HCT116 (cell line): Measurements from ENCODE around the gene ZNF581. TPM values are rescaled to one million over a fixed set of nuclear protein-coding genes. Genes with fewer than 3 reads are reported as not detected.

Experiments used
- ATAC-seq: fragments of 200-7000 bp; cut with Tn5 transposase; 2 replicates; pipeline ENCODE4 v1.9.1; 2020; ENCODE audit warnings: mild to moderate bottlenecking, moderate library complexity
- BruUV-seq: library from RNA; stranded (reverse); fragments of 400-500 nt; replicated peaks from 2 replicates; lab custom pipeline; 2021; lab: Mats Ljungman, UMichigan
- CTCF ChIA-PET: fragments of 300-600 bp; sonication (Branson Sonifier 250); formaldehyde crosslinking; loops from one replicate; lab custom pipeline; 2021; ENCODE audit warnings: antibody characterized with exemption; lab: Charles Lee
- POLR2A ChIA-PET: fragments of 300-600, 350-600 bp; sonication (Branson Sonifier 250); formaldehyde crosslinking; loops from one replicate; lab custom pipeline; 2021; ENCODE audit warnings: antibody characterized with exemption; lab: Charles Lee
- RAD21 ChIA-PET, 2 experiments: fragments of 300-600 bp; sonication (Branson Sonifier 250); formaldehyde crosslinking; loops; one replicate each; lab custom pipeline; 2023; ENCODE audit warnings: low total read pairs in 2 of 2; ENCODE audit not compliant: uncharacterized antibody in 2 of 2, unreplicated experiment in 2 of 2, low non-redundant PET in 1 of 2; lab: Charles Lee
- DNase-seq: peaks from one replicate; pipeline ENCODE4 v3.0.0-alpha.2; 2010; ENCODE audit warnings: low read depth, low spot score
- H2AFZ ChIP-seq: fragments of 200-600 bp; shearing (Covaris generic), sonication (generic); 2 replicates; pipeline ENCODE4 v1.6.1; 2017; ENCODE audit warnings: low read depth, mixed run types, mixed read lengths, antibody characterized with exemption, low read length; ENCODE audit not compliant: poor library complexity, severe bottlenecking
- H3K27ac ChIP-seq: 2 replicates; pipeline ENCODE4 v1.5.1; 2012; ENCODE audit warnings: low read depth, low read length
- H3K27me3 ChIP-seq: fragments of 200-600 bp; sonication (generic); 2 replicates; pipeline ENCODE4 v1.6.1; 2016; ENCODE audit warnings: mixed run types, low read length, mixed read lengths; ENCODE audit not compliant: insufficient read depth
- H3K36me3 ChIP-seq, 2 experiments: fragments of 200-500 bp in 1 of 2; fragments of 200-600 bp in 1 of 2; sonication (Bioruptor generic) in 1 of 2; sonication (generic) in 1 of 2; 2 replicates each; pipeline versions ENCODE4 v1.5.1 to v1.6.1; 2014 to 2016; ENCODE audit warnings: low read length in 2 of 2, inconsistent platforms in 1 of 2, mixed read lengths in 1 of 2, mixed run types in 1 of 2; ENCODE audit not compliant: insufficient read depth in 2 of 2, control insufficient read depth in 1 of 2
- H3K4me1 ChIP-seq, 2 experiments: fragments of 200-600 bp in 1 of 2; sonication (generic) in 1 of 2; 2 replicates each; pipeline versions ENCODE4 v1.5.1 to v1.6.1; 2012 to 2017; ENCODE audit warnings: low read length in 2 of 2, inconsistent platforms in 1 of 2, mild to moderate bottlenecking in 1 of 2, mixed read lengths in 1 of 2, mixed run types in 1 of 2, moderate library complexity in 1 of 2; ENCODE audit not compliant: insufficient read depth in 2 of 2, control insufficient read depth in 1 of 2
- H3K4me2 ChIP-seq: fragments of 200-600 bp; sonication (generic); 2 replicates; pipeline ENCODE4 v1.6.1; 2017; ENCODE audit warnings: mixed run types, low read length, mixed read lengths
- H3K4me3 ChIP-seq, 2 experiments: fragments of 200-600 bp in 1 of 2; sonication (generic) in 1 of 2; replicated peaks in 1 of 2; 2 replicates each; pipeline ENCODE4 v1.5.1; 2011 to 2016; ENCODE audit warnings: low read length in 2 of 2, control low read depth in 1 of 2, low read depth in 1 of 2, mild to moderate bottlenecking in 1 of 2, mixed read lengths in 1 of 2, mixed run types in 1 of 2
- H3K79me2 ChIP-seq: fragments of 200-600 bp; sonication (generic); 2 replicates; pipeline ENCODE4 v1.6.1; 2017; ENCODE audit warnings: mild to moderate bottlenecking, mixed run types, low read length, moderate library complexity, mixed read lengths; ENCODE audit not compliant: insufficient read depth
- H3K9ac ChIP-seq: fragments of 200-600 bp; sonication (generic); 2 replicates; pipeline ENCODE4 v1.6.1; 2016; ENCODE audit warnings: low read length, mixed read lengths
- H3K9me2 ChIP-seq: fragments of 200-600 bp; sonication (generic), shearing (Covaris generic); 2 replicates; pipeline ENCODE4 v1.6.1; 2017; ENCODE audit warnings: mixed run types, mild to moderate bottlenecking, moderate library complexity; ENCODE audit not compliant: insufficient read depth
- H3K9me3 ChIP-seq, 2 experiments: fragments of 200-500 bp in 1 of 2; fragments of 200-600 bp in 1 of 2; sonication (Bioruptor generic) in 1 of 2; sonication (generic) in 1 of 2; 2 replicates each; pipeline ENCODE4 v1.6.1; 2014 to 2017; ENCODE audit warnings: low read length in 2 of 2, mixed read lengths in 2 of 2, inconsistent platforms in 1 of 2, low read depth in 1 of 2, mild to moderate bottlenecking in 1 of 2, mixed run types in 1 of 2, moderate library complexity in 1 of 2; ENCODE audit not compliant: control insufficient read depth in 1 of 2, insufficient read depth in 1 of 2
- H4K20me1 ChIP-seq: fragments of 200-600 bp; sonication (generic), shearing (Covaris generic); 2 replicates; pipeline ENCODE4 v1.6.1; 2017; ENCODE audit warnings: mixed run types, mild to moderate bottlenecking, moderate library complexity; ENCODE audit not compliant: insufficient read depth
- CBX3 ChIP-seq: IDR thresholded peaks from 2 replicates; pipeline ENCODE4 v1.6.1; 2012; ENCODE audit warnings: low read depth
- CEBPB ChIP-seq: IDR thresholded peaks from 2 replicates; pipeline ENCODE4 v1.6.1; 2012; ENCODE audit warnings: low read depth
- ELF1 ChIP-seq: IDR thresholded peaks from 2 replicates; pipeline ENCODE4 v1.6.1; 2012; ENCODE audit warnings: low read depth, borderline replicate concordance
- EZH2 ChIP-seq: fragments of 200-600 bp; sonication (generic); IDR thresholded peaks from 2 replicates; pipeline ENCODE4 v1.6.1; 2017; ENCODE audit warnings: antibody characterized with exemption, mixed run types
- EZH2phosphoT487 ChIP-seq: fragments of 200-600 bp; IDR thresholded peaks from 2 replicates; pipeline ENCODE4 v1.6.1; 2018; ENCODE audit warnings: antibody characterized with exemption, borderline replicate concordance
- FOSL1 ChIP-seq: IDR thresholded peaks from 2 replicates; pipeline ENCODE4 v1.6.1; 2012; ENCODE audit warnings: low read depth
- JUND ChIP-seq: IDR thresholded peaks from 2 replicates; pipeline ENCODE4 v1.6.1; 2012
- POLR2AphosphoS5 ChIP-seq: IDR thresholded peaks from 2 replicates; pipeline ENCODE4 v1.6.1; 2011; ENCODE audit warnings: mild to moderate bottlenecking, low read depth, low read length, moderate library complexity
- SIN3A ChIP-seq: IDR thresholded peaks from 2 replicates; pipeline ENCODE4 v1.6.1; 2012; ENCODE audit warnings: low read depth
- SRF ChIP-seq: IDR thresholded peaks from 2 replicates; pipeline ENCODE4 v1.6.1; 2012; ENCODE audit warnings: low read depth
- TCF7L2 ChIP-seq: IDR thresholded peaks from 2 replicates; pipeline ENCODE4 v1.7.0; 2011; ENCODE audit warnings: borderline replicate concordance, inconsistent platforms; ENCODE audit not compliant: insufficient read depth, insufficient read length; ENCODE audit errors: extremely low read depth
- ZFX ChIP-seq: fragments of 450-650 bp; IDR thresholded peaks from 2 replicates; pipeline ENCODE4 v1.6.1; 2017
- intact Hi-C: fragments of 100-400 bp; cut with micrococcal nuclease; formaldehyde crosslinking; loops from 2 replicates; pipeline ENCODE4 v1.10.0; 2022
- total RNA-seq: library from RNA; stranded (reverse); gene quantifications from one replicate; pipeline ENCODE4 v1.2.1, GENCODE V29; 2021; ENCODE audit not compliant: unreplicated experiment
- TF ChIP-seq, protein P1 (sequence below), 3 experiments: fragments of 200-600 bp in 1 of 3; sonication (generic) in 1 of 3; IDR thresholded peaks in 2 of 3; conservative IDR thresholded peaks in 1 of 3; 2 replicates each; pipeline ENCODE4 v1.5.1; 2012 to 2017; ENCODE audit warnings: low read depth in 2 of 3, low read length in 2 of 3, antibody characterized with exemption in 1 of 3, borderline replicate concordance in 1 of 3, control low read depth in 1 of 3, mild to moderate bottlenecking in 1 of 3, mixed read lengths in 1 of 3, mixed run types in 1 of 3, moderate library complexity in 1 of 3; ENCODE audit not compliant: insufficient read depth in 1 of 3
- TF ChIP-seq, protein P2 (sequence below): IDR thresholded peaks from 2 replicates; pipeline ENCODE4 v1.6.1; 2012
- TF ChIP-seq, protein P3 (sequence below): IDR thresholded peaks from 2 replicates; pipeline ENCODE4 v1.6.1; 2012

Gene ZNF581
- total RNA-seq, 1 experiment from 2014 or later = 44.4 TPM

GRCh38 chr19:55606471-55606787, 37.0 kb upstream of the ZNF581 start:
- POLR2A ChIA-PET = interaction anchor here (0.8 to 1.3 kb wide), 5 partner anchors 14 to 199 kb away, joined by 3 to 5 read pairs (median 4); partner anchors contain the start of genes UBE2S, ZNF628 and ZNF784
- no peak for DNase-seq
- H3K4me2 ChIP-seq = peak overlapping the region; percentile 86
- no peaks in the 10 kb centered on the region for H3K27me3 ChIP-seq
- RAD21 ChIA-PET = interaction anchor here in 1 of 2 experiments (1.0 kb wide), 1 partner anchor 89 kb away, joined by 4 read pairs; no protein-coding TSS in a partner anchor
- H3K9ac ChIP-seq = peak overlapping the region; percentile 92
- H3K36me3 ChIP-seq = peaks cover 6 to 21% of the 10 kb centered on the region in 2 experiments; a peak in 2 of 4 replicates
- BruUV-seq = no TSS peak
- H3K9me3 ChIP-seq = no peaks in the 10 kb centered on the region
- peaks cover 49% of the 10 kb centered on the region for H3K79me2 ChIP-seq
- no peaks in the 10 kb centered on the region for H3K9me2 ChIP-seq
- peak overlapping the region; percentile 89 to 93 for H3K4me3 ChIP-seq
- ATAC-seq = peak; percentile 0; the same call in 1 of the 2 replicates
- CTCF ChIA-PET = interaction anchor here (0.8 to 1.9 kb wide), 16 partner anchors 12 to 932 kb away, joined by 3 to 12 read pairs (median 4); partner anchors contain the start of gene ZNF784
- no peaks in the 10 kb centered on the region for H4K20me1 ChIP-seq
- intact Hi-C loops = loop anchor here (1.0 kb wide), 1 partner anchor 89 kb away; no protein-coding TSS in a partner anchor
- 0 out of 2 replicates have a peak, but pooled peaks have one; percentile 2 for TF ChIP-seq POLR2AphosphoS5
- no peak for TF ChIP-seq FOSL1
- H2AFZ ChIP-seq = no peak overlapping the region
- peaks cover 20 to 35% of the 10 kb centered on the region in 2 experiments for H3K4me1 ChIP-seq
- H3K27ac ChIP-seq = peak overlapping the region; percentile 98

GRCh38 chr19:55606817-55607216, 36.6 kb upstream of the ZNF581 start:
- BruUV-seq = TSS peak; percentile 34
- ChIA-PET RAD21 (interaction anchor here in 1 of 2 experiments (1.0 kb wide), 1 partner anchor 89 kb away, joined by 4 read pairs; no protein-coding TSS in a partner anchor), CTCF (interaction anchor here (0.6 to 1.9 kb wide), 14 partner anchors 11 to 275 kb away, joined by 3 to 12 read pairs (median 4); partner anchors contain the start of gene ZNF784), POLR2A (interaction anchor here (0.8 to 1.3 kb wide), 5 partner anchors 13 to 199 kb away, joined by 3 to 5 read pairs (median 4); partner anchors contain the start of genes UBE2S, ZNF628 and ZNF784)
- no peaks in the 10 kb centered on the region for H4K20me1 ChIP-seq
- H3K36me3 ChIP-seq = peaks cover 6 to 21% of the 10 kb centered on the region in 2 experiments; a peak in 2 of 4 replicates
- peak overlapping the region; percentile 98 for H3K27ac ChIP-seq
- ATAC-seq = no peak
- DNase-seq = no peak
- no peaks in the 10 kb centered on the region for H3K9me3 ChIP-seq
- H3K79me2 ChIP-seq = peaks cover 50% of the 10 kb centered on the region
- H3K4me2 ChIP-seq = peak overlapping the region; percentile 86
- peak overlapping the region; percentile 89 to 93 for H3K4me3 ChIP-seq
- no peak for TF ChIP-seq EZH2phosphoT487
- no peak for TF ChIP-seq EZH2
- TF ChIP-seq ZFX = no peak
- TF ChIP-seq TCF7L2 = no peak
- TF ChIP-seq SIN3A = no peak
- TF ChIP-seq, protein P1, sequence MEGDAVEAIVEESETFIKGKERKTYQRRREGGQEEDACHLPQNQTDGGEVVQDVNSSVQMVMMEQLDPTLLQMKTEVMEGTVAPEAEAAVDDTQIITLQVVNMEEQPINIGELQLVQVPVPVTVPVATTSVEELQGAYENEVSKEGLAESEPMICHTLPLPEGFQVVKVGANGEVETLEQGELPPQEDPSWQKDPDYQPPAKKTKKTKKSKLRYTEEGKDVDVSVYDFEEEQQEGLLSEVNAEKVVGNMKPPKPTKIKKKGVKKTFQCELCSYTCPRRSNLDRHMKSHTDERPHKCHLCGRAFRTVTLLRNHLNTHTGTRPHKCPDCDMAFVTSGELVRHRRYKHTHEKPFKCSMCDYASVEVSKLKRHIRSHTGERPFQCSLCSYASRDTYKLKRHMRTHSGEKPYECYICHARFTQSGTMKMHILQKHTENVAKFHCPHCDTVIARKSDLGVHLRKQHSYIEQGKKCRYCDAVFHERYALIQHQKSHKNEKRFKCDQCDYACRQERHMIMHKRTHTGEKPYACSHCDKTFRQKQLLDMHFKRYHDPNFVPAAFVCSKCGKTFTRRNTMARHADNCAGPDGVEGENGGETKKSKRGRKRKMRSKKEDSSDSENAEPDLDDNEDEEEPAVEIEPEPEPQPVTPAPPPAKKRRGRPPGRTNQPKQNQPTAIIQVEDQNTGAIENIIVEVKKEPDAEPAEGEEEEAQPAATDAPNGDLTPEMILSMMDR (IDR thresholded peaks at IDR 0.05 in 2 of 3, conservative IDR thresholded peaks at IDR 0.05 in 1 of 3; ENCODE audit: borderline replicate concordance in 1 of 3, insufficient read depth in 1 of 3, low read depth in 2 of 3, low read length in 2 of 3) = no peak
- no peak for TF ChIP-seq CBX3
- no peak for TF ChIP-seq CEBPB
- TF ChIP-seq ELF1 = no peak
- TF ChIP-seq FOSL1 = no peak
- TF ChIP-seq SRF = no peak
- no peak for TF ChIP-seq POLR2AphosphoS5
- no peak for TF ChIP-seq JUND
- TF ChIP-seq, protein P2, sequence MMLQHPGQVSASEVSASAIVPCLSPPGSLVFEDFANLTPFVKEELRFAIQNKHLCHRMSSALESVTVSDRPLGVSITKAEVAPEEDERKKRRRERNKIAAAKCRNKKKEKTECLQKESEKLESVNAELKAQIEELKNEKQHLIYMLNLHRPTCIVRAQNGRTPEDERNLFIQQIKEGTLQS = no peak
- TF ChIP-seq, protein P3, sequence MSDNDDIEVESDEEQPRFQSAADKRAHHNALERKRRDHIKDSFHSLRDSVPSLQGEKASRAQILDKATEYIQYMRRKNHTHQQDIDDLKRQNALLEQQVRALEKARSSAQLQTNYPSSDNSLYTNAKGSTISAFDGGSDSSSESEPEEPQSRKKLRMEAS = no peak
- H3K4me1 ChIP-seq = peaks cover 19 to 34% of the 10 kb centered on the region in 2 experiments
- intact Hi-C loops = loop anchor here (1.0 kb wide), 1 partner anchor 90 kb away; no protein-coding TSS in a partner anchor
- peak overlapping the region; percentile 92 for H3K9ac ChIP-seq
- no peak overlapping the region for H2AFZ ChIP-seq
- no peaks in the 10 kb centered on the region for H3K27me3 ChIP-seq
- no peaks in the 10 kb centered on the region for H3K9me2 ChIP-seq
